ENCODE results near the gene NMU. TPM values are rescaled to one million over a fixed set of nuclear protein-coding genes. Genes with fewer than 3 reads are reported as not detected.

The NMU gene
- total and polyA plus RNA-seq, 9 of the 15 experiments (the other 6 are each of a cell fraction or from before 2014, with no cell fraction given) = 73.8 to 846 (median 599) TPM

DNA sequence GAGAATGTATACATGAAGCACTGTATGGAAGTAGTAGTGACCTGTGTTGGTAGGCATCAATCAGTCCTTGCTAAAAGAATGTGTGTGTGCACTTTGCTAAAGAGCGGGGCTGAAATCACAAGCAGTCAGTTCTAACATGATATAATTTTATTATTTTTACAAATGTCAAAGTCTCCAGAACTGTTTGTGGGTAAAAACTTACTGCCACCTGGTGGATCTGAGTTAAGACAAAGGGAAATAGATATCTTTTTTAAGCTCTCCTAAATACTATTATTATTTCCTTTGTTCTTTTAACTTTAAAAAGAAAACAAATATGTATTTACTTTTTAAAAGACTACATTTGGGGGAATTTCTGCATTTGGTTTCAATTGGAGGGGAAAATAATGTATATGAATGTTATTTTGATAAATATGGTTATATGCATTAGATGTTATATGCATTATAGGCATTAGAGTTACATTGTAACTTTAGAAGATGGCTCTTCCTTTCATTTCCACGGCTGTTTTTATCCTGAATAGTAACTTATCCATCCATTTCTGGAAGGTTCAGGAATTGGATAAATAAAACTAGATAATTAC is 81.6 kb downstream of the NMU start:
- in situ Hi-C loops (cut with MboI) (no loop called here), intact Hi-C loops (cut with micrococcal nuclease) (no loop called here)
- Histone ChIP-seq H3K4me3 (no peak overlapping the region), H2AFZ (ENCODE audit: low read depth, low read length) (no peak overlapping the region), H3K9me1 (ENCODE audit: control insufficient read depth, insufficient read depth, low read length) (no peaks in the 10 kb centered on the region), H3K27me3 (ENCODE audit: control insufficient read depth in 2 of 2, insufficient read depth in 2 of 2, low read length in 2 of 2) (no peaks in the 10 kb centered on the region), H3K79me2 (ENCODE audit: control insufficient read depth, insufficient read depth, low read length) (no peaks in the 10 kb centered on the region), H3K27ac (ENCODE audit: extremely low read depth, low read depth, low read length) (no peak overlapping the region), H4K20me1 (replicated peaks; ENCODE audit: control insufficient read depth, insufficient read depth, low read length) (no peaks in the 10 kb centered on the region), H3K4me2 (ENCODE audit: insufficient read depth, low read length) (no peak overlapping the region), H3K9me3 (replicated peaks; ENCODE audit: control insufficient read depth, insufficient read depth, low read depth, low read length) (no peaks in the 10 kb centered on the region; the same call in 1 of the 2 replicates), H3K9ac (ENCODE audit: insufficient read depth in 1 of 2, low read depth in 2 of 2, low read length in 2 of 2) (no peak overlapping the region), H3K36me3 (ENCODE audit: control insufficient read depth, insufficient read depth, low read length) (no peaks in the 10 kb centered on the region), H3K4me1 (replicated peaks in 1 of 2; ENCODE audit: control insufficient read depth in 2 of 2, insufficient read depth in 2 of 2, low read length in 2 of 2) (peaks cover 0 to 6% of the 10 kb centered on the region in 2 experiments; a peak in 3 of 5 replicates)
- FAIRE-seq (no peak), DNase-seq (ENCODE audit: extremely low read depth in 1 of 4, low spot score in 3 of 4) (peak in 1 of 4 experiments; percentile 32), ATAC-seq (peak; percentile 66)
- BruUV-seq (replicated peaks) = no TSS peak
- TF ChIP-seq CTCF (IDR thresholded peaks at IDR 0.05 in 2 of 3, conservative IDR thresholded peaks at IDR 0.05 in 1 of 3; ENCODE audit: insufficient read depth in 2 of 3, low read depth in 1 of 3, low read length in 3 of 3) (peak in 2 of 3 experiments; percentile 20 to 47; a peak in 3 of 6 replicates), RAD21 (CRISPR knock-in tag; conservative IDR thresholded peaks at IDR 0.05 in 1 of 2, IDR thresholded peaks at IDR 0.05 in 1 of 2) (peak; percentile 24 to 36; a peak in 2 of 4 replicates), CEBPG (CRISPR knock-in tag; IDR thresholded peaks at IDR 0.05) (no peak), CEBPG (tag; conservative IDR thresholded peaks at IDR 0.05 in 1 of 2, IDR thresholded peaks at IDR 0.05 in 1 of 2) (no peak)
- TF ChIP-seq, protein P1, sequence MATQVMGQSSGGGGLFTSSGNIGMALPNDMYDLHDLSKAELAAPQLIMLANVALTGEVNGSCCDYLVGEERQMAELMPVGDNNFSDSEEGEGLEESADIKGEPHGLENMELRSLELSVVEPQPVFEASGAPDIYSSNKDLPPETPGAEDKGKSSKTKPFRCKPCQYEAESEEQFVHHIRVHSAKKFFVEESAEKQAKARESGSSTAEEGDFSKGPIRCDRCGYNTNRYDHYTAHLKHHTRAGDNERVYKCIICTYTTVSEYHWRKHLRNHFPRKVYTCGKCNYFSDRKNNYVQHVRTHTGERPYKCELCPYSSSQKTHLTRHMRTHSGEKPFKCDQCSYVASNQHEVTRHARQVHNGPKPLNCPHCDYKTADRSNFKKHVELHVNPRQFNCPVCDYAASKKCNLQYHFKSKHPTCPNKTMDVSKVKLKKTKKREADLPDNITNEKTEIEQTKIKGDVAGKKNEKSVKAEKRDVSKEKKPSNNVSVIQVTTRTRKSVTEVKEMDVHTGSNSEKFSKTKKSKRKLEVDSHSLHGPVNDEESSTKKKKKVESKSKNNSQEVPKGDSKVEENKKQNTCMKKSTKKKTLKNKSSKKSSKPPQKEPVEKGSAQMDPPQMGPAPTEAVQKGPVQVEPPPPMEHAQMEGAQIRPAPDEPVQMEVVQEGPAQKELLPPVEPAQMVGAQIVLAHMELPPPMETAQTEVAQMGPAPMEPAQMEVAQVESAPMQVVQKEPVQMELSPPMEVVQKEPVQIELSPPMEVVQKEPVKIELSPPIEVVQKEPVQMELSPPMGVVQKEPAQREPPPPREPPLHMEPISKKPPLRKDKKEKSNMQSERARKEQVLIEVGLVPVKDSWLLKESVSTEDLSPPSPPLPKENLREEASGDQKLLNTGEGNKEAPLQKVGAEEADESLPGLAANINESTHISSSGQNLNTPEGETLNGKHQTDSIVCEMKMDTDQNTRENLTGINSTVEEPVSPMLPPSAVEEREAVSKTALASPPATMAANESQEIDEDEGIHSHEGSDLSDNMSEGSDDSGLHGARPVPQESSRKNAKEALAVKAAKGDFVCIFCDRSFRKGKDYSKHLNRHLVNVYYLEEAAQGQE (IDR thresholded peaks at IDR 0.05; ENCODE audit: borderline replicate concordance) = peak; percentile 19; the same call in 1 of the 2 replicates
- TF ChIP-seq, protein P1 (CRISPR knock-in tag; IDR thresholded peaks at IDR 0.05; ENCODE audit: low read depth) = no peak
- ChIA-PET POLR2A (interaction anchor here (0.7 to 0.9 kb wide), 2 partner anchors 8 to 311 kb away, joined by 3 read pairs; no protein-coding TSS in a partner anchor), CTCF (ENCODE audit: low intra/inter-chr PET ratio) (interaction anchor here (1.1 kb wide), 1 partner anchor 233 kb away, joined by 3 read pairs; no protein-coding TSS in a partner anchor)
- 62% methylated on average over 2 of the region's 2 CpGs for WGBS (ENCODE audit: insufficient coverage, low coverage, missing lambda C conversion rate)

All from K562 (cell line).